HG03432 (cell line): ENCODE results near the gene MMRN1.

ENCODE experiments used
- ATAC-seq: cut with Tn5 transposase; IDR thresholded peaks from one replicate; pipeline ENCODE4 v1.9.1; 2021; ENCODE audit warnings: mild to moderate bottlenecking, moderate library complexity; ENCODE audit not compliant: unreplicated experiment

Gene MMRN1

DNA sequence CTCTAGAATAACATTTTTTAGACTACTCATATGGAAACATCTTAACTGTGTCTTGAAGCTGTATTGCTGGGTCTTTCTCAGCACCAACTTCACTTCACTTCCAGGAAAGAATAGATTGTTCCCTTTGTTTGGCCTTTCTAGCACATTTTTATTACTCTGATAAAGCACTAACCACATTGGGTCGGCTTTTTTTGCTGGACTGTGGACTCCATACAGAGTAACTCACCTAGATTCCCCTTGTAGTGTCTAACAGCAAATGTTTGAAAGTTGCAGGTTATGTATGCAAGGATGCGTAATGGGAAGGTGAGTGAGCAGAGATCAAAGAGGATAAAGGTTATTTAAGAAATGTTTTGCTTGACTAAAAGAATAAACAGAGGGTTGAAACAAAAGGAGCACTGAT, 101.2 kb downstream of the MMRN1 start:
- no peak for ATAC-seq

DNA sequence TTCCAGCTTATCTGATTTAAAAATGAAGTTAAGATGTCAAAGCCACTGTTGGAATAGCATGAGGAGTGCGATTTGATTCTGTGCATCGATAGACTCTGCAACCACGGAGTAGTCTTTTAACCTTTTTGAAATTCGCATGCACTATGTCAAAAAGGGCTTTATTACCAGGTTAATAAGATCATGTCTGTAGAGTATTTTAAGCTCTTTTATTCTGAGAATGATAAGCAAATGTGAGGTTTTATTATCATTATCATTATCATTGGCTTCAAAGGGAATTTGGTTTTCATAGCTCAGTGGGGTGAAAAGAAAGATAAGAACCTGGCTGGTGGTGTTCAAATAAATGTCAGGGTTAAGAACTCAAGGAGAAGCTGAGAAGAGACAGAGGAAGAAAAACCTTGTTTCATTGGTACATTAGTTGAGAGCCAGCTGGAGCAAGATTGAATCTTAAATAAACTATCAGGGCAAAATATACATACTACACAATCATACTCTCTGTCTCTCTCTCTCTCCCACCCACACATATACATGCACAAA, 102.6 kb downstream of the MMRN1 start:
- ATAC-seq: no peak

DNA sequence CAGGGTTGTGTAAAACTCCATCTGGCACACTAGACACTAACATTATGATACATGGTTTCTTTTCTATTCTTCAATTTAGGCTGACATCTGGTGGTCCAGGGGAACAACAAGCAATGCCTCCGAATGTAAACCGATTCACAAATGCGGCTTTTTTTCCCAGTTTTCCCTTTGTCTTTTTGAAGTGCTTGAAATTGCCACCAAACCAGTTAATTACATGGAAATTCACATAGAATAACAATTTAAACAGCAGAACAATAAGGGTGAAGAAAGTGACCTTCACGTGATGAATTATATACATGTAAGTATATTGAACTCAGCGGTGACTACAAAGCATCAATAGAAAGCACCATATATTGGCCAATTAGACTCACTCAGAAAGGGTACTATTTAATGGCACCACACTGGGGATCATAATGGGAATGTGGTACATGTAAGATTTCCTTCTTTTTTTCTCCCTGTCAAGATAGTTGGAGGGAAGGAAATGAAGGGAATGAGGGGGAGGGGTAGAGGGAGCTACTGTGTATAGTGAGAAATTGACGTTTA, 103.9 kb downstream of the MMRN1 start:
- no peak for ATAC-seq

GRCh38 chr4:90001023-90001422, 106.4 kb downstream of the MMRN1 start:
- ATAC-seq: no peak

GRCh38 chr4:90002441-90003062, 107.9 kb downstream of the MMRN1 start:
- ATAC-seq: no peak
